B cell (primary cell): Measurements from ENCODE around the gene SATB2. TPM values are rescaled to one million over a fixed set of nuclear protein-coding genes. Genes with fewer than 3 reads are reported as not detected.

Source experiments
- ATAC-seq: fragments of 200-7000 bp; cut with Tn5 transposase; one replicate; pipeline ENCODE4 v1.10.0; 2021; ENCODE audit warnings: low read depth, mild to moderate bottlenecking, moderate number of reproducible peaks, moderate library complexity
- CTCF ChIA-PET: fragments of 350-600 bp; sonication (Branson Sonifier 250); formaldehyde crosslinking; loops from one replicate; lab custom pipeline; 2021; ENCODE audit warnings: antibody characterized with exemption, inconsistent platforms; lab: Charles Lee
- POLR2A ChIA-PET: fragments of 350-600 bp; sonication (Branson Sonifier 250); formaldehyde crosslinking; loops from one replicate; lab custom pipeline; 2021; ENCODE audit warnings: antibody characterized with exemption; lab: Charles Lee
- DNase-seq: peaks from one replicate; pipeline ENCODE4 v3.0.0; 2013
- H2AFZ ChIP-seq: 2 replicates; pipeline ENCODE4 v1.6.1; 2012; ENCODE audit warnings: mild to moderate bottlenecking, low read depth, low read length; ENCODE audit not compliant: insufficient read depth, poor library complexity, severe bottlenecking
- H3K27ac ChIP-seq, 2 donors: 1 replicate in 1 of 2; 2 replicates in 1 of 2; pipeline ENCODE4 v1.5.1; 2012 to 2013; ENCODE audit warnings: low read length in 2 of 2, mild to moderate bottlenecking in 2 of 2, moderate library complexity in 1 of 2
- H3K27me3 ChIP-seq, 4 experiments: fragments of 200-600 bp in 1 of 4; sonication (generic) in 1 of 4; replicated peaks in 1 of 4; 1 replicate in 2 of 4; 2 replicates in 2 of 4; pipeline versions ENCODE4 v1.6.1 to v1.7.0; 2013 to 2016; ENCODE audit warnings: low read length in 3 of 4, mild to moderate bottlenecking in 2 of 4, mixed read lengths in 1 of 4, moderate library complexity in 1 of 4; ENCODE audit not compliant: insufficient read depth in 4 of 4, control insufficient read depth in 3 of 4; ENCODE audit errors: control extremely low read depth in 1 of 4
- H3K36me3 ChIP-seq, 2 experiments: replicated peaks in 1 of 2; 1 replicate in 1 of 2; 2 replicates in 1 of 2; pipeline versions ENCODE4 v1.6.1 to v1.7.1; 2013; ENCODE audit warnings: low read length in 1 of 2; ENCODE audit not compliant: insufficient read depth in 2 of 2, control insufficient read depth in 1 of 2; ENCODE audit errors: control extremely low read depth in 1 of 2, extremely low read depth in 1 of 2
- H3K4me1 ChIP-seq, 2 donors: fragments of 200-600 bp in 1 of 2; sonication (generic) in 1 of 2; 1 replicate in 1 of 2; 2 replicates in 1 of 2; pipeline versions ENCODE4 v1.5.1 to v1.6.1; 2013 to 2017; ENCODE audit warnings: low read length in 2 of 2; ENCODE audit not compliant: control insufficient read depth in 2 of 2, insufficient read depth in 2 of 2
- H3K4me2 ChIP-seq: replicated peaks from 2 replicates; pipeline ENCODE3; 2012; ENCODE audit warnings: mild to moderate bottlenecking, low read depth, low read length; ENCODE audit not compliant: poor library complexity, severe bottlenecking
- H3K4me3 ChIP-seq, 5 experiments: fragments of 200-600 bp in 1 of 5; sonication (generic) in 1 of 5; 1 replicate in 3 of 5; 2 replicates in 2 of 5; pipeline versions ENCODE4 v1.5.1 to v1.7.0; 2011 to 2016; ENCODE audit warnings: low read length in 4 of 5, mild to moderate bottlenecking in 4 of 5, low read depth in 2 of 5, control low read depth in 1 of 5, moderate library complexity in 1 of 5; ENCODE audit not compliant: insufficient read depth in 1 of 5; ENCODE audit errors: control extremely low read depth in 1 of 5, extremely low read depth in 1 of 5
- H3K79me2 ChIP-seq: fragments of 200-600 bp; sonication (generic); one replicate; pipeline ENCODE4 v1.6.0; 2016; ENCODE audit warnings: low read length; ENCODE audit not compliant: control insufficient read depth, insufficient read depth
- H3K9ac ChIP-seq: fragments of 200-600 bp; sonication (generic); 2 replicates; pipeline ENCODE4 v1.6.1; 2017; ENCODE audit warnings: mild to moderate bottlenecking, low read length, moderate library complexity
- H3K9me3 ChIP-seq, 3 donors: one replicate each; pipeline versions ENCODE4 v1.6.1 to v1.7.1; 2013; ENCODE audit warnings: low read length in 2 of 3; ENCODE audit not compliant: control insufficient read depth in 2 of 3, insufficient read depth in 1 of 3; ENCODE audit errors: control extremely low read depth in 1 of 3
- H4K20me1 ChIP-seq: 2 replicates; pipeline ENCODE4 v1.6.0; 2012; ENCODE audit warnings: mild to moderate bottlenecking, low read length; ENCODE audit not compliant: insufficient read depth, control insufficient read depth, poor library complexity, severe bottlenecking
- H3K27ac Mint-ChIP-seq: one replicate; pipeline ENCODE4 v1.8.0; 2021; ENCODE audit warnings: mixed read lengths
- H3K27me3 Mint-ChIP-seq: one replicate; pipeline ENCODE4 v1.8.0; 2021; ENCODE audit warnings: mixed read lengths
- H3K4me1 Mint-ChIP-seq: one replicate; pipeline ENCODE4 v1.8.0; 2021; ENCODE audit warnings: mixed read lengths
- H3K4me3 Mint-ChIP-seq: one replicate; pipeline ENCODE4 v1.8.0; 2021; ENCODE audit warnings: mixed read lengths
- H3K9me3 Mint-ChIP-seq: one replicate; pipeline ENCODE4 v1.8.0; 2022; ENCODE audit warnings: mixed read lengths; ENCODE audit not compliant: insufficient read depth
- CTCF ChIP-seq: fragments of 200-600 bp; IDR thresholded peaks from one replicate; pipeline ENCODE4 v1.8.0; 2022; ENCODE audit warnings: antibody characterized with exemption, mild to moderate bottlenecking
- EZH2 ChIP-seq: IDR thresholded peaks from 2 replicates; pipeline ENCODE4 v1.6.1; 2012; ENCODE audit warnings: borderline replicate concordance, low read depth, mild to moderate bottlenecking, moderate library complexity, low read length; ENCODE audit not compliant: insufficient read depth, poor library complexity, severe bottlenecking
- WGBS: methylation state at CpG from one replicate; pipeline ENCODE4 v1.1.5; 2013; ENCODE audit warnings: missing lambda C conversion rate; ENCODE audit not compliant: insufficient coverage; 5-methylcytosine and 5-hydroxymethylcytosine counted together
- intact Hi-C: fragments of 100-400 bp; cut with micrococcal nuclease; formaldehyde crosslinking; loops from one replicate; pipeline ENCODE4 v1.10.0; 2022
- polyA plus RNA-seq: library from polyadenylated mRNA; depleted of rRNA; stranded (reverse); fragments of >200 nt; gene quantifications from 2 replicates; pipeline ENCODE4 v1.2.3, GENCODE V29; 2012
- total RNA-seq, 2 donors: library from RNA; stranded (reverse); fragments of 120-200 nt in 1 of 2; gene quantifications; 1 replicate in 1 of 2; 2 replicates in 1 of 2; pipeline versions ENCODE4 v1.2.3 to v1.2.4, GENCODE V29; 2013 to 2022

The SATB2 gene
- total and polyA plus RNA-seq, 2 donors (not counting 1 experiment from before 2014, with no cell fraction given), result 0.13 to 0.49 TPM

GRCh38 chr2:199499005-199499404 lies 41.3 kb upstream of the SATB2 start:
- WGBS, result 100% methylated on average over 2 of the region's 3 CpGs
- H4K20me1 ChIP-seq, result no peaks in the 10 kb centered on the region
- ChIA-PET CTCF (interaction anchor here (1.1 kb wide), 1 partner anchor 9 kb away, joined by 3 read pairs; no protein-coding TSS in a partner anchor), POLR2A (no interaction called here)
- H3K36me3 ChIP-seq, result no peaks in the 10 kb centered on the region
- H3K4me3 ChIP-seq, result no peak overlapping the region
- no peaks in the 10 kb centered on the region for H3K9me3 ChIP-seq
- no peaks in the 10 kb centered on the region for H3K4me1 ChIP-seq
- Mint-ChIP-seq H3K4me1 (no peaks in the 10 kb centered on the region), H3K9me3 (no peaks in the 10 kb centered on the region), H3K4me3 (no peak overlapping the region), H3K27me3 (peaks cover 6% of the 10 kb centered on the region), H3K27ac (no peak overlapping the region)
- no peak overlapping the region for H3K4me2 ChIP-seq
- TF ChIP-seq EZH2, result no peak
- no peak for TF ChIP-seq CTCF
- no peak overlapping the region for H3K27ac ChIP-seq
- DNase-seq (no peak), ATAC-seq (no peak)
- no peaks in the 10 kb centered on the region for H3K27me3 ChIP-seq
- H2AFZ ChIP-seq, result no peak overlapping the region
- no peaks in the 10 kb centered on the region for H3K79me2 ChIP-seq
- no peak overlapping the region for H3K9ac ChIP-seq
- intact Hi-C loops, result no loop called here

GRCh38 chr2:199495147-199495546 lies 37.4 kb upstream of the SATB2 start:
- Histone ChIP-seq H3K9me3 (no peaks in the 10 kb centered on the region), H3K4me3 (no peak overlapping the region), H3K4me2 (no peak overlapping the region), H4K20me1 (no peaks in the 10 kb centered on the region), H2AFZ (no peak overlapping the region), H3K79me2 (no peaks in the 10 kb centered on the region), H3K9ac (no peak overlapping the region), H3K36me3 (no peaks in the 10 kb centered on the region), H3K27me3 (no peaks in the 10 kb centered on the region), H3K27ac (no peak overlapping the region), H3K4me1 (no peaks in the 10 kb centered on the region)
- Mint-ChIP-seq H3K27me3 (peaks cover 16% of the 10 kb centered on the region), H3K9me3 (no peaks in the 10 kb centered on the region), H3K4me3 (no peak overlapping the region), H3K27ac (no peak overlapping the region), H3K4me1 (no peaks in the 10 kb centered on the region)
- no peak for ATAC-seq
- ChIA-PET POLR2A (no interaction called here), CTCF (no interaction called here)
- DNase-seq, result no peak
- intact Hi-C loops, result no loop called here
- WGBS, result 87% methylated on average over 4 of the region's 4 CpGs
- TF ChIP-seq EZH2 (no peak), CTCF (no peak)
